ENCODE data around the gene SH3PXD2A.
"Not testable (repeated sequence)": the region's sequence is repeated elsewhere in the genome, so short reads cannot be mapped to it uniquely, and the experiment has no call there.

The SH3PXD2A gene

GRCh38 chr10:103764296-103765088, 90.9 kb downstream of the SH3PXD2A start:
- no peak for DNase-seq

GRCh38 chr10:103763374-103764202, 91.8 kb downstream of the SH3PXD2A start:
- DNase-seq = peak; percentile 40

- no peak for DNase-seq
These were observed 92.5 kb downstream of the SH3PXD2A start for GRCh38 chr10:103762916-103763315.

- DNase-seq = no peak
These were observed 93.2 kb downstream of the SH3PXD2A start for GRCh38 chr10:103762162-103762561.

- no peak for DNase-seq
These were observed 94.1 kb downstream of the SH3PXD2A start for GRCh38 chr10:103761075-103761920.

GRCh38 chr10:103760233-103760632, 95.1 kb downstream of the SH3PXD2A start:
- not testable (repeated sequence) for DNase-seq

GRCh38 chr10:103759100-103759781, 96.1 kb downstream of the SH3PXD2A start:
- peak; percentile 71 for DNase-seq

GRCh38 chr10:103758294-103758681, 97.1 kb downstream of the SH3PXD2A start:
- DNase-seq = no peak

- no peak for DNase-seq
These were observed 97.7 kb downstream of the SH3PXD2A start for GRCh38 chr10:103757531-103758293.

- no peak for DNase-seq
These were observed 99.0 kb downstream of the SH3PXD2A start for GRCh38 chr10:103756277-103756869.

GRCh38 chr10:103752680-103753248, 102.6 kb downstream of the SH3PXD2A start:
- DNase-seq = no peak

- no peak for DNase-seq
These were observed 103.6 kb downstream of the SH3PXD2A start for GRCh38 chr10:103751667-103752290.

GRCh38 chr10:103750836-103751235, 104.5 kb downstream of the SH3PXD2A start:
- DNase-seq = no peak

GRCh38 chr10:103749779-103750178, 105.6 kb downstream of the SH3PXD2A start:
- DNase-seq = no peak

- DNase-seq = no peak
These were observed 107.4 kb downstream of the SH3PXD2A start for GRCh38 chr10:103748020-103748419.

GRCh38 chr10:103747193-103747865, 108.0 kb downstream of the SH3PXD2A start:
- no peak for DNase-seq

- no peak for DNase-seq
These were observed 108.8 kb downstream of the SH3PXD2A start for GRCh38 chr10:103746598-103746997.

- DNase-seq = no peak
These were observed 109.8 kb downstream of the SH3PXD2A start for GRCh38 chr10:103745341-103746247.

GRCh38 chr10:103742824-103743223, 112.6 kb downstream of the SH3PXD2A start:
- DNase-seq = no peak
